Measurements from ENCODE around the gene KLHL22. TPM values are rescaled to one million over a fixed set of nuclear protein-coding genes. Genes with fewer than 3 reads are reported as not detected.

The KLHL22 gene
- total and polyA plus RNA-seq, 2 of the 13 experiments (the other 11 are each of a cell fraction or from before 2014, with no cell fraction given): 10.9 to 14.8 TPM

GRCh38 chr22:20456064-20456721 lies 39.4 kb downstream of the KLHL22 start (continued):
- TF ChIP-seq, protein P1, sequence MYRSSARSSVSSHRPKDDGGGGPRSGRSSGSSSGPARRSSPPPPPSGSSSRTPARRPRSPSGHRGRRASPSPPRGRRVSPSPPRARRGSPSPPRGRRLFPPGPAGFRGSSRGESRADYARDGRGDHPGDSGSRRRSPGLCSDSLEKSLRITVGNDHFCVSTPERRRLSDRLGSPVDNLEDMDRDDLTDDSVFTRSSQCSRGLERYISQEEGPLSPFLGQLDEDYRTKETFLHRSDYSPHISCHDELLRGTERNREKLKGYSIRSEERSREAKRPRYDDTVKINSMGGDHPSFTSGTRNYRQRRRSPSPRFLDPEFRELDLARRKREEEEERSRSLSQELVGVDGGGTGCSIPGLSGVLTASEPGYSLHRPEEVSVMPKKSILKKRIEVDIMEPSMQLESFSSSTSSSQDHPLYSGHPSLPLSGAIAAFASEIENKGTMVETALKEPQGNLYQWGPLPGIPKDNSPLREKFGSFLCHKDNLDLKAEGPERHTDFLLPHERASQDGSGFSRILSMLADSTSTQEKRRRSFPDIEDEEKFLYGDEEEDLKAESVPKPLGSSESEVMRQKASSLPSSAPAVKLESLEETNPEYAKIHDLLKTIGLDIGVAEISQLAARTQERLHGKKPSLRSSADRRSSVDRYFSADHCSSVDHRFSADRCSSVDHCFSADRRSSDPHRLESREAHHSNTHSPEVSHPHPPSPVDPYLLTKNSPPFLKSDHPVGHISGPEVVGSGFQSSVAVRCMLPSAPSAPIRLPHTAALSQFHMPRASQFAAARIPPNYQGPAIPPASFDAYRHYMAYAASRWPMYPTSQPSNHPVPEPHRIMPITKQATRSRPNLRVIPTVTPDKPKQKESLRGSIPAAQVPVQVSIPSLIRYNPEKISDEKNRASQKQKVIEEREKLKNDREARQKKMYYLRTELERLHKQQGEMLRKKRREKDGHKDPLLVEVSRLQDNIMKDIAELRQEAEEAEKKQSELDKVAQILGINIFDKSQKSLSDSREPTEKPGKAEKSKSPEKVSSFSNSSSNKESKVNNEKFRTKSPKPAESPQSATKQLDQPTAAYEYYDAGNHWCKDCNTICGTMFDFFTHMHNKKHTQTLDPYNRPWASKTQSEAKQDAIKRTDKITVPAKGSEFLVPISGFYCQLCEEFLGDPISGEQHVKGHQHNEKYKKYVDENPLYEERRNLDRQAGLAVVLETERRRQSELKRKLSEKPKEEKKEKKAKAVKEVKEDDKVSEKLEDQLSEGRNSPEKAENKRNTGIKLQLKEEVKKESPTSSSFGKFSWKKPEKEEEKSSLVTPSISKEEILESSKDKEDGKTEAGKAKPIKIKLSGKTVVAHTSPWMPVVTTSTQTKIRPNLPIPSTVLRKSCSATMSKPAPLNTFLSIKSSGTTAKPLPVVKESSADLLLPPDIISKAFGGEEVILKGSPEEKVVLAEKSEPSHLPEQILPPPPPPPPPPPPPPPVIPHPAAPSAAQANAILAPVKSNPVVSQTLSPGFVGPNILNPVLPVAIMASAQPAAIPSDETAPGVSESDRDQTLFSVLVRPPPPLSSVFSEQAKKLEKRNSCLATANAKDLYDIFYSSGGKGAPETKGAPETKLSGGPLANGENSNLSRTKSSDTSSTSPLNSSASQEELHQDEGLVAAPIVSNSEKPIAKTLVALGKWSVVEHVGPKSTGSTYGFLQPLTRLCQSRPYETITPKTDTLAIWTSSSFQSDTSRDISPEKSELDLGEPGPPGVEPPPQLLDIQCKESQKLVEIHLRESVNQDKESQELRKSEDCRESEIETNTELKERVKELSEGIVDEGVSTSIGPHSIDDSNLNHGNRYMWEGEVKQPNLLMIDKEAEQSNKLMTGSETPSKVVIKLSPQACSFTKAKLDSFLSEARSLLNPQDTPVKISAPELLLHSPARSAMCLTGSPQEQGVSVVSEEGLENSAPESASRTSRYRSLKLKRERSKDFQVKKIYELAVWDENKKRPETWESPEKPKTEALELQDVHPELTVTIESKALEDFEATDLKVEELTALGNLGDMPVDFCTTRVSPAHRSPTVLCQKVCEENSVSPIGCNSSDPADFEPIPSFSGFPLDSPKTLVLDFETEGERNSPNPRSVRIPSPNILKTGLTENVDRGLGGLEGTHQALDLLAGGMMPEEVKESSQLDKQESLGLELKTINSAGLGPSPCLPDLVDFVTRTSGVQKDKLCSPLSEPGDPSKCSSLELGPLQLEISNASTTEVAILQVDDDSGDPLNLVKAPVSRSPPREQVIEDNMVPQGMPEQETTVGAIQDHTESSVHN (CRISPR knock-in tag; IDR thresholded peaks at IDR 0.05): no peak
- TF ChIP-seq STAG1 (CRISPR knock-in tag; IDR thresholded peaks at IDR 0.05): peak; percentile 93
- no peak for TF ChIP-seq ZNF841 (CRISPR knock-in tag; IDR thresholded peaks at IDR 0.05; ENCODE audit: borderline replicate concordance)
- TF ChIP-seq ATF2 (CRISPR knock-in tag; IDR thresholded peaks at IDR 0.05): no peak
- TF ChIP-seq ZNF382 (CRISPR knock-in tag; IDR thresholded peaks at IDR 0.05; ENCODE audit: borderline replicate concordance): no peak
- TF ChIP-seq NFE2L1 (CRISPR knock-in tag; IDR thresholded peaks at IDR 0.05; ENCODE audit: borderline replicate concordance): no peak
- peak; percentile 44; the same call in 1 of the 2 replicates for TF ChIP-seq ZFX (CRISPR knock-in tag; IDR thresholded peaks at IDR 0.05; ENCODE audit: low read depth)
- TF ChIP-seq XRCC5 (optimal IDR thresholded peaks at IDR 0.05; ENCODE audit: low read length): peak; percentile 57
- peak; percentile 10; the same call in 1 of the 2 replicates for TF ChIP-seq CEBPG (CRISPR knock-in tag; IDR thresholded peaks at IDR 0.05)
- TF ChIP-seq DMAP1 (CRISPR knock-in tag; IDR thresholded peaks at IDR 0.05): no peak
- TF ChIP-seq ARHGAP35 (CRISPR knock-in tag; IDR thresholded peaks at IDR 0.05; ENCODE audit: borderline replicate concordance): no peak
- TF ChIP-seq PATZ1 (CRISPR knock-in tag; IDR thresholded peaks at IDR 0.05): no peak
- TF ChIP-seq, protein P2, sequence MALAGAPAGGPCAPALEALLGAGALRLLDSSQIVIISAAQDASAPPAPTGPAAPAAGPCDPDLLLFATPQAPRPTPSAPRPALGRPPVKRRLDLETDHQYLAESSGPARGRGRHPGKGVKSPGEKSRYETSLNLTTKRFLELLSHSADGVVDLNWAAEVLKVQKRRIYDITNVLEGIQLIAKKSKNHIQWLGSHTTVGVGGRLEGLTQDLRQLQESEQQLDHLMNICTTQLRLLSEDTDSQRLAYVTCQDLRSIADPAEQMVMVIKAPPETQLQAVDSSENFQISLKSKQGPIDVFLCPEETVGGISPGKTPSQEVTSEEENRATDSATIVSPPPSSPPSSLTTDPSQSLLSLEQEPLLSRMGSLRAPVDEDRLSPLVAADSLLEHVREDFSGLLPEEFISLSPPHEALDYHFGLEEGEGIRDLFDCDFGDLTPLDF (CRISPR knock-in tag; IDR thresholded peaks at IDR 0.05): no peak

Data from HepG2 (cell line).